ENCODE data around the gene MAGI3.

Gene MAGI3

GRCh38 chr1:113660088-113660487 lies 269.8 kb downstream of the MAGI3 start:
- DNase-seq = peak; percentile 63

DNA sequence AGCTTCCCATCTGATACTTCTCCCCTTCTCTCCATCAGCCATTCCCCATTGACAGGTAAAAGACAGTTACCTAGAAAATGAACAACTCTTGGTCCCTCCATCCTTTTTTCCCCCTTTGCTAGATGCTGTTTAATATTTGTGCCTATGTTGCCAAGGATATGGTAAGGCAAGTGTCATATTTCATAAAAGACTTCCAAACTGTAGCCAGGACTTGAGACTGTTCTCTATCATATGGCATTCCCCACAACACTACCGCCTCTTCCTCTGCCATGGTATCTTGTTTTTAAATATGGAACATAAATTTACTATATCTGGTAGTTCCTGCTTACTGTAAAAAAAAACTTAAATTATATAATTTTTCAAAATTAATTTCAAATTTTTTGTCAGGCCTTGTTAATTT lies 271.8 kb downstream of the MAGI3 start:
- no peak for DNase-seq

GRCh38 chr1:113663165-113663951 lies 273.0 kb downstream of the MAGI3 start:
- DNase-seq = no peak

GRCh38 chr1:113665071-113665470 lies 274.8 kb downstream of the MAGI3 start:
- DNase-seq = no peak

DNA sequence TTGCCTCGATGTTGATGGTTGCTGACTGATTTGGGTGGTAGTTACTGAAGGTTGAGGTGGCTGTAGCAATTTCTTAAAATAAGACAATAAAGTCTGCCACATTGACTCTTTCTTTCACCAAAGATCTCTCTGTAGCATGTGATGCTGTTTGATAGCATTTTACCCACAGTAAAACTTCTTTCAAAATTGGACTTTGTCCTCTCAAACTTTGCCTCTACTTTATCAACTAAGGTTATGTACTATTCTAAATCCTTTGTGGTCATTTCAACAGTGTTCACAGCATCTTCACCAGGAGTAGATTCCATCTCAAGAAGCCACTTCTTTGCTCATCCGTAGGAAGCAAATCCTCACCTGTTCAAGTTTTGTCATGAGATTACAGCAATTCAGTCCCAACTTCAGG lies 275.8 kb downstream of the MAGI3 start:
- no peak for DNase-seq

DNA sequence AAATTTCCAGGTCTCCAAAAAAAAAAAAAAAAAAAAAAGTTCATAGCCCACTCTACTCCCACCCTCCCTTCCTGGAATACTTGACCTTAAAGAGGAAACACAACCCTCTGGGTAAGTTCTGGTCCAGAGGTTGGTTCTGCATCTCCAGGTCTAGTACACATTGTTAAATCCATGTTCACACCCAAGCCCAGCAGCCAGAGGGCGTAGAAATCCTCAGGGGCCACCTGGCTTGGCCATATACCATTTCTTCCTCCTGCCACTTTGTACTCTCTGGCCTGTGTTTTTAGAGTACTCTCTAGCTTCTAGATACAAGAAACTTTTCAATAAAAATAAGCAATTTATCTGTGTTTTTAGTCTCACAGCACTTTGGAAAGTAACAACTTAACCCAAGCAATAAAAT lies 279.7 kb downstream of the MAGI3 start:
- no peak for DNase-seq

DNA sequence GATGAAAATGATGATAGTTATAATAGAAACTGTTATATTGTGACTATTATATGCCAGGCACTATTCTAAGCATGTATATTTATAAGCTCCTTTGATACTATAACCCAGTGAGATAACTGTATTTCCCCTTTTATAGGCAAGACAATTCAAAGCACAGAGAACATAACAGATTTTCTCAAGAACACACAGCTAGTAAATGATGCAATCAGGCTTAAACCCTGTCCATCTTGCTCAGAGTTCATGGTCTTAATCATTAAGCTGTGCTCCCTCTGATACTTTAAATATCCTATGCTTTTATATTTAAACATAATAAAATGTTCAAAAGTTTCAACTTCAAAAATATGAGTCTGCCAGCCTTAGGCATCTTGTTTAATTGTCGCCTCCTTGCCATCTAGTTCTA lies 280.3 kb downstream of the MAGI3 start:
- DNase-seq = no peak

- DNase-seq = no peak
These were observed 282.2 kb downstream of the MAGI3 start for GRCh38 chr1:113672491-113672890.

DNA sequence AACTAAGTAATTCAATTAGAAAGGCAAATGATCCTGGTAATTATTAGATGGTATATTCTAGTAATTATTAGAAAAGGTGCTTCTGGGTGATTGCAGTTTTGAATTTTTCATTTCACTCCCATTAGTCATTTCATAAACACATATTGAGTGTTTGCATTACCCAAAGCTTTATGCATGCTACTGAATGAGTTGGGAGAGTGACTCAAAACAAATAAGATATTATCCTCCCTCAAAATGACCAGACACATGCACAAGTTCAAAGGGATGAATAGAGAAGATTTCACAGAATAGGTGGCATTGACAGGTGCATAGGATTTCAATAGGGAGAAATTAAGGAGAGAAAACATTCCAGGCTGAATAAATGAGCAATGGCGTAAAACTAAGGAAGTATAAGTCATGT lies 284.3 kb downstream of the MAGI3 start:
- DNase-seq = no peak

GRCh38 chr1:113675302-113675701 lies 285.0 kb downstream of the MAGI3 start:
- DNase-seq = no peak

DNA sequence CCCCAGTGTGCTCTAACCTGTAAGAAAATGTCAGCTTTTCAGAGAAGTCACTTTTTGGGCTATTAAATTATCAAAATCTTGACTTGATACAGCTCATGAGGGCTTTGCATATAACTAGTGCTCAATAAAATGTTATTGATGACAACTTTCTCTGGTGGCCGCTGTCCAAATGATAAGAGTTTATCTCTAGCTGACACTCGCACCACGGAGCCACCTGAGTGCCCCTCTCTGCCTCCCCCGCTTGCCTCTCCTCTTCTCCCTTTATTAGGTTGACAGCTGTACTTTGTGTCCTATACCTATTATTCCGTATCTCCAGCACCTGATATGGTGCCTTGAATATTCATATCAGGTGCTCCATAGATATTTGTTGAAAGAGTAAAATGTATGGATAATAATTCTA lies 286.2 kb downstream of the MAGI3 start:
- DNase-seq = no peak

DNA sequence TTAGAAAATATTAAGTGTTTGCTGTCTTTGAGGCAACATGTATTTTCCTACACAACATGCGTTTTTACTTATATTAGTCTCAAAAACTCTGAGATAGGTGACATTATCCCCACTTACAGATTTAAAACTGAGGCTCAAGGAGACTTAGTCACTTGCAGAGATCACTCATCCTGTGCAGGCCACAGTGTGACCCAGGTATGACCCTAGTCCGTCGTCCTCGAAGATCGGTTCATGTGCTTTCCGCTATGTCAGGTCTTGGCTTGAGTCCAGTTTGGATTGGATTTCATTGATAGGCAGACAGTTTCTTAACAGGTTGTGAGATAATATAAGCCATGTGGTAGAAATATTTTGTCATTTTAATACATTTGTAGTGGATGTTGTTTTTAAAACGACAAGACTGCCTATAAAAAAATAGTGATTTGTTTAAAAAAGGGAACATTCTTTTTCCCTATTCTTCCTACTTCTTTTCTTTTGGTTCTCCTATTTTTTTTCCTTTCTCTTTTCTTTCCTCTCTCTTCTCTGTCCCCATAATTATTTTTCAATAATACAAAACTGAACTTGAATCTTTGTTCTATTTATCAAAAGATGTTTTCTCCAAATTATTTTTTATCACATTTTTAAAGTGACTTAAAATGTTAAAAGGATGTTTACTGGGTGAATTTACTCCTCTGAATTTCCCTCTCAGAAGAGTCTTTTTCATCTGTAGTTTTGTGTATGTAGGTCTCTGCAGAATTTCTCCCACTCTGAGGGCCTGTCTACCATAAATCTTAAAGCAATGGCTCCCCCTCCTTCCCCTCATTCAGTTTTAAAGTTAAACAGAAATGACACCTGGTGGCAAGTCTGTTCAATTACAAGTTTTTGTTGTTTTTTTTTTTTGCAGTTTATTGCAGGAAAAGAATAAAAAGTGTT lies 287.2 kb downstream of the MAGI3 start:
- peak; percentile 41 for DNase-seq

DNA sequence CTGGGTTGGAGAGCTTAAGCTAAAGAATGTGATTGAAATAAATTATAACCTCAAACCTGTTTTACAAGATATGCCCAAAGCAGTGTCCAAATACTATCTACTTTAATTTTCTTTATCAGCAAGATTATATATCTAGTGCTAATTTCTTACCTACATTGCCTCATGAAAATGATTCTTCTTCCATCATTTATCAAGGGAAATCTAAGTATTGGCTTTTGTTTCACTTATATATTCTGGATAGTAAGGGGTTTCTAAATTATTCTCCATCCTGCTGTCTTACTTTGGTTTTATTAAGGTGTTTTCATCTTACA lies 287.8 kb downstream of the MAGI3 start:
- no peak for DNase-seq

DNA sequence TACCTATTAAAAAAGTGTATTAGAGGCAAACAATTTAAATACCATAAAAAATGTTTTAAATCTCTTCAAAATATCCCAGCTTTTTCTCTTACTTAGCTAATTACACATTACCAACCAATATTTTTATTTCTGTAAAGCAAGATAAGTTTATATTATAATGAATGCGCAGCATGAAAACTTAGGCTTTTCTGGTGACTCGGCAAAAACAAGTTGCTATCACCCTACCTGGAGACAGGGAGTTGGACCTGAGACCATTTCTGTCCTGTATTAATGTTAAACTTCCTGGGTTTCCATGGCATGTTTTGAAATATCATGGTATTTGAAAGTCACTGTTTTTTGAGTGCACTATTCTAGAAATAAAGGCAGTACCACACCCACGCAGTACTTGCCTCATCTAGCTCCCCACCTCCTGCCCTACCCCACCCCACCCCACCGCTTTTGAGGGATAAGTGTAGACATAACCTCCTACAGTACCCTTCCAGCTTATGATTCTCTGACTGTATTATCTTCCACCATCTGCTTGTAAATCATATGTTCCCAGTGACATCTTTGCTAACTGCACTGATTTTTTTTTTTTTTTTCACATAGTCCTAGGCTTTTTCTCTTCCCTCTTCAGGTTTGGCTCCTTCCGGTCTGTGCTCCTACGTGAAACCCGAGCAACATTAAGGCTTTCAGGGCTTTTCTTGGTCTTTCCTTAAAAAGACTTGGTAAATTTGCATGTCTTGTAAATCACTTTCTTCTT lies 291.5 kb downstream of the MAGI3 start:
- no peak for DNase-seq

DNA sequence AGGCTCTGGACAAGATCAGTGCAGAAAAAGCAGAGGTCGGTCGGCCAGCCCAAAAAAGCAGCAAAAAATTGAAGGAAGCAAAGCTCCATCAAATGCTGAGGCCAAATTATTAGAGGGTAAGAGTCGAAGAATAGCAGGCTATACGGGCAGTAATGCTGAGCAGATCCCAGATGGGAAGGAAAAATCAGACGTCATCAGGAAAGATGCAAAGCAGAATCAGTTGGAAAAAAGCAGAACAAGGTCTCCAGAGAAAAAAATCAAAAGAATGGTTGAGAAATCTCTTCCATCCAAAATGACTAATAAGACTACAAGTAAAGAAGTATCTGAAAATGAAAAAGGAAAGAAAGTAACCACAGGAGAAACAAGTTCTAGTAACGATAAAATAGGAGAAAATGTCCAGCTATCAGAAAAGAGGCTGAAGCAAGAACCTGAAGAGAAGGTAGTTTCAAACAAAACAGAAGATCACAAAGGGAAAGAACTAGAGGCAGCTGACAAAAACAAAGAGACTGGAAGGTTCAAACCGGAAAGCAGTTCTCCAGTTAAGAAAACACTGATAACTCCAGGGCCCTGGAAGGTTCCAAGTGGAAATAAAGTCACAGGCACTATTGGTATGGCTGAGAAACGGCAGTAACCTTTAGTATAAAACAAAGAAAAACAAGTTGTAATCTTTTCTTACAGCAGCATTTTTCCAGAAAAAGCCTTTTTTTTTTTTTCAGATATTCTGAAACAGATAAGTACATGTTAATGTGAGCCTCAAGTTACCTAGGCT lies 293.3 kb downstream of the MAGI3 start:
- DNase-seq = no peak

DNA sequence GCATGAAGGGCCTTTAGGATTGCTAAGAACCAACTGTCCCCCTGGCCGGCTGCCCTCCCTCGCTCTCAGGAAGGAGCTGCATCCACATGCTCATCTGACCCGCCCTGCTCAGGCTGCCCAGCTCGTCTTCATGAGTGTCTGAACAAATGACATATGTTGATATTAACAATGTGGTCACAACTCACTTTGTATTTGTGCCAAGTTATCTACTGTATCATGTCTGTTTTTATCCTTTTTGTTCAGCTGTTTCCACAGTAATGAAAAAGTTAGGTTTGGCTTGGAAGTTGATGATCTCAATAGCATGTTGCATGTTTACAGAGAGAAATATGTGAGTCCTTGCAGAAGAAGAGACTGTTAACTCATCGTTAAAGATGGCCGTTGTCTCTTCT lies 293.8 kb downstream of the MAGI3 start:
- no peak for DNase-seq

- DNase-seq = no peak
These were observed 296.7 kb downstream of the MAGI3 start for GRCh38 chr1:113686891-113687618.

- no peak for DNase-seq
These were observed 300.9 kb downstream of the MAGI3 start for GRCh38 chr1:113691184-113691583.

- no peak for DNase-seq
These were observed 302.0 kb downstream of the MAGI3 start for GRCh38 chr1:113692342-113692741.

DNA sequence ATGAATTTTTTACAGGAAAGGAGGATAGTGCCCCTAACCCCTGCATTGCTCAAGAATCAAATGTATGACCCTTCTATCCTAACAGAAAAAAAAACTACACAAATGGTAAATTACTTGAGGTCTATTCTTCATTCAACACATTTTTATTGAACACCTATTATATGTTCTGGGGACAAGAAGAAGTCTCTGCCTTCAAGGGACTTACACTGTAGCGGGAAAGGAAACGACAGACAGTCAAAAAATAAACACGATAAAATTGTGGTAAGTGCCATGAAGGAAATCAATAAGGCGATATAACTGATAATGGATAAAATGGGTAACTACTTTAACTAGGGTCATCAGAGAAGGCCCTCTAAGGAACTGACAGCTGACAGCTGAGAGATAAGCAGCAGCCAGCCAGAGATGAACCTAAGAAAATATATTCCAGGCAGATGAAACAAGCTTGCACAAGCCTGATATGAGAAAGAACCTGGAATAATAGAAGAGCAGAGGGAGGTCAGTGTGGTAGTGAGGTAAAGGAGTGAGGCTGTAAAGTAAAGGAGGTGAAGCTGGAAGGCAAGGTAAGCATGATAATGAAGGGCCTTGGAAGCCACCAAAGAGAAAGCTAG lies 302.6 kb downstream of the MAGI3 start:
- no peak for DNase-seq

- no peak for DNase-seq
These were observed 304.6 kb downstream of the MAGI3 start for GRCh38 chr1:113694910-113695309.

GRCh38 chr1:113701429-113701828 lies 311.1 kb downstream of the MAGI3 start:
- DNase-seq = no peak
